GM12865 (cell line): ENCODE results near the gene CHML.

ENCODE experiments used
- DNase-seq: peaks from one replicate; pipeline ENCODE4 v3.0.0; 2010; ENCODE audit warnings: low read depth
- H3K4me3 ChIP-seq: 2 replicates; pipeline ENCODE4 v1.5.1; 2011; ENCODE audit warnings: mild to moderate bottlenecking, low read depth, low read length, control low read depth
- CTCF ChIP-seq: IDR thresholded peaks from 2 replicates; pipeline ENCODE4 v1.5.1; 2011; ENCODE audit warnings: low read length, control low read depth, low read depth, inconsistent platforms; ENCODE audit not compliant: insufficient read depth; ENCODE audit errors: missing control alignments

Gene CHML

GRCh38 chr1:241622669-241623068 is 17.5 kb downstream of the CHML start:
- no peak overlapping the region for H3K4me3 ChIP-seq
- no peak for DNase-seq
- no peak for TF ChIP-seq CTCF

- no peak for DNase-seq
- TF ChIP-seq CTCF: no peak
- H3K4me3 ChIP-seq: no peak overlapping the region
Observed at GRCh38 chr1:241617426-241617825, 22.7 kb downstream of the CHML start.

- H3K4me3 ChIP-seq: no peak overlapping the region
- no peak for TF ChIP-seq CTCF
- DNase-seq: no peak
Observed at GRCh38 chr1:241615043-241615974, 24.9 kb downstream of the CHML start.

- TF ChIP-seq CTCF: no peak
Observed at GRCh38 chr1:241614572-241614971, 25.6 kb downstream of the CHML start.

GRCh38 chr1:241614144-241614543 is 26.0 kb downstream of the CHML start:
- no peak overlapping the region for H3K4me3 ChIP-seq
- TF ChIP-seq CTCF: no peak
- DNase-seq: no peak

More at GRCh38 chr1:241614572-241614971, 25.6 kb downstream of the CHML start:
- DNase-seq: no peak
- H3K4me3 ChIP-seq: no peak overlapping the region

- DNase-seq: no peak
- no peak for TF ChIP-seq CTCF
- H3K4me3 ChIP-seq: no peak overlapping the region
Observed at GRCh38 chr1:241612533-241613477, 27.4 kb downstream of the CHML start.
